Vagina (tissue), 2 donors: ENCODE measurements around the gene CEP120.
"Not testable (repeated sequence)": the region's sequence is repeated elsewhere in the genome, so short reads cannot be mapped to it uniquely, and the experiment has no call there.

Source experiments
- CTCF ChIP-seq, 3 experiments: fragments of 450-650 bp in 2 of 3; fragments of 200-600 bp in 1 of 3; sonication (generic) in 1 of 3; IDR thresholded peaks; one replicate each; pipeline ENCODE4 v1.5.1; 2017 to 2019; ENCODE audit warnings: antibody characterized with exemption in 3 of 3, mild to moderate bottlenecking in 2 of 3, moderate library complexity in 2 of 3
- POLR2A ChIP-seq, 2 donors: fragments of 450-650 bp; IDR thresholded peaks; one replicate each; pipeline ENCODE4 v1.6.1; 2017; ENCODE audit warnings: antibody characterized with exemption in 2 of 2, mild to moderate bottlenecking in 2 of 2, moderate library complexity in 2 of 2

GRCh38 chr5:123308377-123308776 lies 114.8 kb downstream of the CEP120 start:
- TF ChIP-seq POLR2A, CTCF (IDR thresholded peaks at IDR 0.05): not testable (repeated sequence)
